ENCODE results near the gene IL17RD. TPM values are rescaled to one million over a fixed set of nuclear protein-coding genes. Genes with fewer than 3 reads are reported as not detected.

The IL17RD gene
- total RNA-seq, 1 experiment from 2014 or later: 31.7 TPM

DNA sequence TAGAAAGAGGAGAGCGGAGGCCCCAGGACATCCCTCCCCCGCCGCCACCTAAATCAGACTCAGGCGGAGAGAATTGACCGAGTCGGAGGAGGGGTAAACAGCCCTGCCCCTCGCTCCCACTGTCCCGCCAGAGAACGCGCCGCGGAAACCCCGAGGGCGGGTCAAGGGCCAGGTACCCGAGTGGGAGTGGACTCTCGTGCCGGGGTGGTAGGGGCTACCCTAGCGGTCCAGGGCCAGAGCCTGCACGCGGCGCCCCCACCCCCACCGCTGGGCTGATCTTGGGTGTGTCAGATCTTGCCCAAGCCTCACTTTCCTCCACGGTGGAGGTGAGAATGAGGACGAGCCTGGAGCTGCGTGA is 85.7 kb downstream of the IL17RD start:
- H3K4ac ChIP-seq (ENCODE audit: low read depth, low read length): no peak overlapping the region
- no peak overlapping the region for H3T11ph ChIP-seq (ENCODE audit: low read length)
- H3K79me2 ChIP-seq (ENCODE audit: insufficient read depth, low read length): no peaks in the 10 kb centered on the region
- H2BK15ac ChIP-seq (ENCODE audit: low read depth, low read length): no peak overlapping the region
- no peak overlapping the region for H4K5ac ChIP-seq (ENCODE audit: insufficient read length, low read depth, low read length)
- H3K36me3 Mint-ChIP-seq (ENCODE audit: insufficient read depth in 1 of 3, low read depth in 3 of 3): peaks cover 0 to 5% (median 0%) of the 10 kb centered on the region in 3 experiments; a peak in 1 of 7 replicates
- H3K4me1 Mint-ChIP-seq: peaks cover 11 to 15% of the 10 kb centered on the region in 2 experiments
- peaks cover 44% of the 10 kb centered on the region for H3K27me3 Mint-ChIP-seq (ENCODE audit: low read depth)
- WGBS (ENCODE audit: extremely low coverage, insufficient read length, low lambda C conversion rate): no CpG with 5 or more reads among the region's 25 CpGs
- H3K4me2 ChIP-seq (ENCODE audit: insufficient read depth, insufficient read length, low read length): peak overlapping the region; percentile 47
- H3K79me1 ChIP-seq (ENCODE audit: insufficient read depth, low read depth, low read length, poor library complexity, severe bottlenecking): no peaks in the 10 kb centered on the region
- no peaks in the 10 kb centered on the region for H3K4me1 ChIP-seq (ENCODE audit: insufficient read depth, low read length)
- H3K27me3 ChIP-seq (ENCODE audit: insufficient read depth, low read length): no peaks in the 10 kb centered on the region; the same call in 1 of the 2 replicates
- no peak for DNase-seq
- no peaks in the 10 kb centered on the region for H3K23me2 ChIP-seq (ENCODE audit: insufficient read length, low read depth, low read length, poor library complexity, severe bottlenecking)
- no peak overlapping the region for H2AK5ac ChIP-seq (ENCODE audit: insufficient read length, low read length)
- H3K9ac ChIP-seq (ENCODE audit: extremely low read depth, insufficient read length, low read length): no peak overlapping the region
- no peak overlapping the region for H3K23ac ChIP-seq (ENCODE audit: insufficient read length, low read depth, low read length)
- no peak overlapping the region for H4K91ac ChIP-seq (ENCODE audit: insufficient read length, low read depth, low read length)
- no peaks in the 10 kb centered on the region for H4K20me1 ChIP-seq (ENCODE audit: control insufficient read depth, insufficient read depth, insufficient read length)
- no peak overlapping the region for H2BK12ac ChIP-seq (ENCODE audit: insufficient read length, low read depth, low read length)
- no peak overlapping the region for H3K27ac Mint-ChIP-seq
- no peak overlapping the region for H3K27ac ChIP-seq (ENCODE audit: insufficient read length, low read depth, low read length)
- TF ChIP-seq, protein P1, sequence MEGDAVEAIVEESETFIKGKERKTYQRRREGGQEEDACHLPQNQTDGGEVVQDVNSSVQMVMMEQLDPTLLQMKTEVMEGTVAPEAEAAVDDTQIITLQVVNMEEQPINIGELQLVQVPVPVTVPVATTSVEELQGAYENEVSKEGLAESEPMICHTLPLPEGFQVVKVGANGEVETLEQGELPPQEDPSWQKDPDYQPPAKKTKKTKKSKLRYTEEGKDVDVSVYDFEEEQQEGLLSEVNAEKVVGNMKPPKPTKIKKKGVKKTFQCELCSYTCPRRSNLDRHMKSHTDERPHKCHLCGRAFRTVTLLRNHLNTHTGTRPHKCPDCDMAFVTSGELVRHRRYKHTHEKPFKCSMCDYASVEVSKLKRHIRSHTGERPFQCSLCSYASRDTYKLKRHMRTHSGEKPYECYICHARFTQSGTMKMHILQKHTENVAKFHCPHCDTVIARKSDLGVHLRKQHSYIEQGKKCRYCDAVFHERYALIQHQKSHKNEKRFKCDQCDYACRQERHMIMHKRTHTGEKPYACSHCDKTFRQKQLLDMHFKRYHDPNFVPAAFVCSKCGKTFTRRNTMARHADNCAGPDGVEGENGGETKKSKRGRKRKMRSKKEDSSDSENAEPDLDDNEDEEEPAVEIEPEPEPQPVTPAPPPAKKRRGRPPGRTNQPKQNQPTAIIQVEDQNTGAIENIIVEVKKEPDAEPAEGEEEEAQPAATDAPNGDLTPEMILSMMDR (conservative IDR thresholded peaks at IDR 0.05): no peak
- no peak overlapping the region for H3K56ac ChIP-seq (ENCODE audit: insufficient read length, low read depth, low read length)
- H4K8ac ChIP-seq (replicated peaks; ENCODE audit: insufficient read length, low read depth, low read length): no peak overlapping the region
- peak overlapping the region; percentile 72 to 82 for H3K4me3 Mint-ChIP-seq
- no peak overlapping the region for H2BK5ac ChIP-seq (ENCODE audit: insufficient read length, low read length)
- H3K18ac ChIP-seq (ENCODE audit: insufficient read length, low read depth, low read length): no peak overlapping the region
- peak overlapping the region; percentile 36; the same call in 1 of the 2 replicates for H3K14ac ChIP-seq (ENCODE audit: insufficient read depth, low read length)
- no peak overlapping the region for H2AFZ ChIP-seq (ENCODE audit: low read length)
- no peak overlapping the region for H2BK120ac ChIP-seq (ENCODE audit: low read depth, low read length, poor library complexity, severe bottlenecking)
- no peak overlapping the region for H2BK20ac ChIP-seq (ENCODE audit: low read depth, low read length, poor library complexity, severe bottlenecking)
- no peaks in the 10 kb centered on the region for H3K9me3 Mint-ChIP-seq
- H3K9me3 ChIP-seq (ENCODE audit: control insufficient read depth, low read depth, low read length): no peaks in the 10 kb centered on the region
